Loucy (cell line): ENCODE data around the gene TMEM201.

Source experiments
- H2AFZ ChIP-seq: fragments of 200-600 bp; sonication (generic); 2 replicates; pipeline ENCODE4 v1.6.0; 2016; ENCODE audit warnings: antibody characterized with exemption, mild to moderate bottlenecking, low read length, moderate library complexity
- H3F3A ChIP-seq: fragments of 200-600 bp; 2 replicates; pipeline ENCODE4 v1.6.0; 2016; ENCODE audit warnings: antibody characterized with exemption, low read depth, mild to moderate bottlenecking
- H3K27me3 ChIP-seq: fragments of 200-600 bp; sonication (generic); 2 replicates; pipeline ENCODE4 v1.6.1; 2014; ENCODE audit warnings: low read length, mild to moderate bottlenecking; ENCODE audit not compliant: insufficient read depth, poor library complexity, severe bottlenecking
- H3K36me3 ChIP-seq: fragments of 200-600 bp; sonication (generic); 2 replicates; pipeline ENCODE4 v1.6.1; 2016; ENCODE audit warnings: low read length; ENCODE audit not compliant: insufficient read depth
- H3K4me1 ChIP-seq: fragments of 200-600 bp; sonication (generic); 2 replicates; pipeline ENCODE4 v1.5.1; 2014; ENCODE audit warnings: low read length, mild to moderate bottlenecking; ENCODE audit not compliant: insufficient read depth, poor library complexity, severe bottlenecking
- H3K4me2 ChIP-seq: fragments of 200-600 bp; sonication (generic); 2 replicates; pipeline ENCODE4 v1.6.0; 2014; ENCODE audit warnings: antibody characterized with exemption, low read length, low read depth, mild to moderate bottlenecking; ENCODE audit not compliant: poor library complexity, severe bottlenecking
- H3K4me3 ChIP-seq: fragments of 200-600 bp; sonication (generic); 2 replicates; pipeline ENCODE4 v1.5.1; 2014; ENCODE audit warnings: low read length, mild to moderate bottlenecking, mixed read lengths; ENCODE audit not compliant: poor library complexity, severe bottlenecking
- H3K79me2 ChIP-seq: fragments of 200-600 bp; sonication (generic); 2 replicates; pipeline ENCODE4 v1.6.1; 2014; ENCODE audit warnings: low read length; ENCODE audit not compliant: insufficient read depth
- H3K9ac ChIP-seq: fragments of 200-600 bp; sonication (generic); 2 replicates; pipeline ENCODE4 v1.6.0; 2014; ENCODE audit warnings: mild to moderate bottlenecking, low read depth, low read length, moderate library complexity; ENCODE audit not compliant: poor library complexity, severe bottlenecking
- H3K9me2 ChIP-seq: fragments of 200-600 bp; sonication (generic); replicated peaks from 2 replicates; pipeline ENCODE4 v1.6.1; 2016; ENCODE audit warnings: low read depth, low read length, mixed read lengths
- H3K9me3 ChIP-seq: fragments of 200-600 bp; sonication (generic); 2 replicates; pipeline ENCODE4 v1.6.1; 2014; ENCODE audit warnings: mild to moderate bottlenecking, antibody characterized with exemption, low read length, low read depth; ENCODE audit not compliant: insufficient read depth
- H4K20me1 ChIP-seq: fragments of 200-600 bp; sonication (generic); 2 replicates; pipeline ENCODE4 v1.6.0; 2014; ENCODE audit warnings: antibody characterized with exemption, low read length, mild to moderate bottlenecking; ENCODE audit not compliant: insufficient read depth, poor library complexity, severe bottlenecking
- EZH2phosphoT487 ChIP-seq: fragments of 200-600 bp; IDR thresholded peaks from 2 replicates; pipeline ENCODE4 v1.6.1; 2018; ENCODE audit warnings: antibody characterized with exemption, mild to moderate bottlenecking, moderate library complexity, borderline replicate concordance
- TF ChIP-seq, protein P1 (sequence below): fragments of 200-600 bp; sonication (generic); conservative IDR thresholded peaks from 2 replicates; pipeline ENCODE4 v1.5.1; 2014; ENCODE audit warnings: mild to moderate bottlenecking, antibody characterized with exemption, low read length

Gene TMEM201

GRCh38 chr1:9605946-9606455 is 17.3 kb downstream of the TMEM201 start:
- no peaks in the 10 kb centered on the region for H3K4me1 ChIP-seq
- H3K4me2 ChIP-seq: no peak overlapping the region
- H3K9me3 ChIP-seq: no peaks in the 10 kb centered on the region
- H3K9me2 ChIP-seq: no peaks in the 10 kb centered on the region
- no peaks in the 10 kb centered on the region for H3F3A ChIP-seq
- no peaks in the 10 kb centered on the region for H3K79me2 ChIP-seq
- TF ChIP-seq, protein P1, sequence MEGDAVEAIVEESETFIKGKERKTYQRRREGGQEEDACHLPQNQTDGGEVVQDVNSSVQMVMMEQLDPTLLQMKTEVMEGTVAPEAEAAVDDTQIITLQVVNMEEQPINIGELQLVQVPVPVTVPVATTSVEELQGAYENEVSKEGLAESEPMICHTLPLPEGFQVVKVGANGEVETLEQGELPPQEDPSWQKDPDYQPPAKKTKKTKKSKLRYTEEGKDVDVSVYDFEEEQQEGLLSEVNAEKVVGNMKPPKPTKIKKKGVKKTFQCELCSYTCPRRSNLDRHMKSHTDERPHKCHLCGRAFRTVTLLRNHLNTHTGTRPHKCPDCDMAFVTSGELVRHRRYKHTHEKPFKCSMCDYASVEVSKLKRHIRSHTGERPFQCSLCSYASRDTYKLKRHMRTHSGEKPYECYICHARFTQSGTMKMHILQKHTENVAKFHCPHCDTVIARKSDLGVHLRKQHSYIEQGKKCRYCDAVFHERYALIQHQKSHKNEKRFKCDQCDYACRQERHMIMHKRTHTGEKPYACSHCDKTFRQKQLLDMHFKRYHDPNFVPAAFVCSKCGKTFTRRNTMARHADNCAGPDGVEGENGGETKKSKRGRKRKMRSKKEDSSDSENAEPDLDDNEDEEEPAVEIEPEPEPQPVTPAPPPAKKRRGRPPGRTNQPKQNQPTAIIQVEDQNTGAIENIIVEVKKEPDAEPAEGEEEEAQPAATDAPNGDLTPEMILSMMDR: no peak
- TF ChIP-seq EZH2phosphoT487: no peak
- no peaks in the 10 kb centered on the region for H3K27me3 ChIP-seq
- peaks cover 71% of the 10 kb centered on the region; the same call in 1 of the 2 replicates for H3K36me3 ChIP-seq
- no peak overlapping the region for H2AFZ ChIP-seq
- H3K4me3 ChIP-seq: no peak overlapping the region
- H3K9ac ChIP-seq: no peak overlapping the region
- no peaks in the 10 kb centered on the region for H4K20me1 ChIP-seq

DNA sequence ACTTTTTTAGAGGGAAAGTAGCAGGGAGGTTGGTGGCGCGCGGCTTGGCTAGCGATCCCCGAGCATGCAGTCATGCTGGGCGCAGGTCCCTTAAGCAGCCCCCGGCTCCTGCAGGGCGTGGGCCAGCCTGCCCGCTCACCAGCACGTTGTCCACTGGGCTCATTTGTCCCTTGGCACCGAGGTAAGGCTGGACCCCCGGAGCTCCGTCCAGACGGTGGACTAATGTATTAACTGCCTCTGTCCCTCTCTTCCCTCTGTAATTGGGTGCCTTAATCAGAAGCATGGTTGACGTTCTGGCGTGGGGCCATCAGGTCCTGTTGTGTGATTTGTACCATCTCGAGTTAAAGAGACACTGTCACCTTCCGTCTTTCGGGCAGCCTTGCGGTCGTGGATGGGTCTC is 17.7 kb downstream of the TMEM201 start:
- peaks cover 71% of the 10 kb centered on the region; the same call in 1 of the 2 replicates for H3K36me3 ChIP-seq
- no peak overlapping the region for H3K4me3 ChIP-seq
- no peaks in the 10 kb centered on the region for H3K9me3 ChIP-seq
- H2AFZ ChIP-seq: no peak overlapping the region
- no peaks in the 10 kb centered on the region for H4K20me1 ChIP-seq
- H3K79me2 ChIP-seq: no peaks in the 10 kb centered on the region
- TF ChIP-seq, protein P1: no peak
- TF ChIP-seq EZH2phosphoT487: no peak
- H3K9ac ChIP-seq: no peak overlapping the region
- H3K4me2 ChIP-seq: no peak overlapping the region
- H3K4me1 ChIP-seq: no peaks in the 10 kb centered on the region
- H3F3A ChIP-seq: no peaks in the 10 kb centered on the region
- no peaks in the 10 kb centered on the region for H3K9me2 ChIP-seq
- H3K27me3 ChIP-seq: no peaks in the 10 kb centered on the region

DNA sequence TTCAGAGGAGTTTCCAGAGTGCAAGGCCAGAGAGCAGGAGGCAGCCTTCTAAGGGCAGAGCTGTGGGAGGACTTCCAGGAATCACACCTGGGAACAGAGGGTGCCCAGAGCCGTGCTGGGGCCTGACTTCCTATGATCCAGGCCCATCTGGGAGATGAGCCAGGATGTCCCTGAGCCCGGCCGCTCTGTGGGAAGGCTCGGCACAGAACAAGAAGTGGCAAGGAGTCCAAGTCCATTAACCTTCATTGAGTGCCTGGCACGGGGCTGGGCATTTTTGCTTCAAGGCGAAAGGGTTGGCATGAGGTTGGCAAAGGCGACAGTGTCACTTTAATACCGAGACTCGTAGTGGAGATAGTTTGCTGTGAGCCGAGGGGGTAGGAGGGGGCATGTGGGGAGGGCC is 18.2 kb downstream of the TMEM201 start:
- H3K36me3 ChIP-seq: peaks cover 71% of the 10 kb centered on the region; the same call in 1 of the 2 replicates
- H3K27me3 ChIP-seq: no peaks in the 10 kb centered on the region
- TF ChIP-seq, protein P1: no peak
- TF ChIP-seq EZH2phosphoT487: no peak

More for the DNA sequence above, 18.2 kb downstream of the TMEM201 start:
- Histone ChIP-seq H4K20me1 (no peaks in the 10 kb centered on the region), H3K79me2 (no peaks in the 10 kb centered on the region), H2AFZ (no peak overlapping the region), H3F3A (no peaks in the 10 kb centered on the region), H3K9ac (no peak overlapping the region), H3K4me2 (no peak overlapping the region), H3K9me3 (no peaks in the 10 kb centered on the region), H3K4me3 (no peak overlapping the region), H3K4me1 (no peaks in the 10 kb centered on the region), H3K9me2 (no peaks in the 10 kb centered on the region)
